Left renal pelvis (tissue), 4 donors: Measurements from ENCODE around the gene B4GALNT3. TPM values are rescaled to one million over a fixed set of nuclear protein-coding genes. Genes with fewer than 3 reads are reported as not detected.

Experiments used
- polyA plus RNA-seq, 4 donors: library from polyadenylated mRNA; unstranded; fragments of 120-200 nt; gene quantifications; one replicate each; pipeline ENCODE4 v1.2.1, GENCODE V29; 2013; ENCODE audit not compliant: insufficient read length in 4 of 4

The B4GALNT3 gene
- polyA plus RNA-seq, 4 donors, result 7.3 to 22.2 (median 15.7) TPM

Other genes starting within 250 kb of the B4GALNT3 start
- gene SLC6A12, start 245.8 kb upstream of the B4GALNT3 start, polyA plus RNA-seq, result 10 to 100 TPM in 3 of 4 donors, 1 to 10 TPM in 1; 1.3 to 20.2 (median 13.5) TPM
- gene SLC6A13, start 197.1 kb upstream of the B4GALNT3 start, polyA plus RNA-seq, result 10 to 100 TPM in 3 of 4 donors, 1 to 10 TPM in 1; 3.6 to 47.4 (median 44.1) TPM
- gene KDM5A, start 70.6 kb upstream of the B4GALNT3 start, polyA plus RNA-seq, result 10 to 100 TPM; 28.7 to 42.8 (median 40.8) TPM
- 10 to 100 TPM; 19.5 to 28.3 (median 27.1) TPM for gene CCDC77, start 58.3 kb upstream of the B4GALNT3 start, polyA plus RNA-seq
- 1 to 10 TPM; 1.2 to 4.6 (median 1.9) TPM for gene NINJ2, start 203.5 kb downstream of the B4GALNT3 start, polyA plus RNA-seq